HG03469 (cell line): ENCODE results near the gene DPP10.

ENCODE experiments used
- ATAC-seq: cut with Tn5 transposase; IDR thresholded peaks from one replicate; pipeline ENCODE4 v1.9.1; 2021; ENCODE audit warnings: mild to moderate bottlenecking, moderate library complexity, moderate number of reproducible peaks; ENCODE audit not compliant: unreplicated experiment

The DPP10 gene

GRCh38 chr2:115833196-115833595 lies 1390.8 kb downstream of the DPP10 start:
- no peak for ATAC-seq

- no peak for ATAC-seq
These were observed 1396.1 kb downstream of the DPP10 start for GRCh38 chr2:115838539-115838938.

- no peak for ATAC-seq
These were observed 1399.9 kb downstream of the DPP10 start for GRCh38 chr2:115842306-115842705.

GRCh38 chr2:115848192-115848591 lies 1405.8 kb downstream of the DPP10 start:
- no peak for ATAC-seq

GRCh38 chr2:115867024-115867423 lies 1424.6 kb downstream of the DPP10 start:
- ATAC-seq: no peak

- ATAC-seq: no peak
These were observed 1432.0 kb downstream of the DPP10 start for GRCh38 chr2:115874427-115874826.

- no peak for ATAC-seq
These were observed 1438.1 kb downstream of the DPP10 start for GRCh38 chr2:115880558-115880957.

- no peak for ATAC-seq
These were observed 1444.9 kb downstream of the DPP10 start for GRCh38 chr2:115887209-115887776.
